Karpas-422 (cell line): ENCODE results near the gene NUTM2E. TPM values are rescaled to one million over a fixed set of nuclear protein-coding genes. Genes with fewer than 3 reads are reported as not detected.
"Not testable (repeated sequence)": the region's sequence is repeated elsewhere in the genome, so short reads cannot be mapped to it uniquely, and the experiment has no call there.

Experiments
- DNase-seq: peaks from one replicate; pipeline ENCODE4 v3.0.0-alpha.2; 2015
- H2AFZ ChIP-seq: fragments of 200-600 bp; sonication (generic); 2 replicates; pipeline ENCODE4 v1.6.1; 2014; ENCODE audit warnings: antibody characterized with exemption, low read length, mixed read lengths
- H3K27ac ChIP-seq: fragments of 200-600 bp; sonication (generic); 2 replicates; pipeline ENCODE4 v1.5.1; 2014; ENCODE audit warnings: mild to moderate bottlenecking, low read length, moderate library complexity
- H3K27me3 ChIP-seq: fragments of 200-600 bp; sonication (generic); 2 replicates; pipeline ENCODE4 v1.6.1; 2014; ENCODE audit warnings: low read length, mixed read lengths
- H3K36me3 ChIP-seq: fragments of 200-600 bp; sonication (generic); 2 replicates; pipeline ENCODE4 v1.6.1; 2014; ENCODE audit warnings: low read length, mixed read lengths; ENCODE audit not compliant: insufficient read depth
- H3K4me1 ChIP-seq: fragments of 200-600 bp; sonication (generic); 2 replicates; pipeline ENCODE4 v1.6.1; 2014; ENCODE audit warnings: mild to moderate bottlenecking, low read length, mixed read lengths
- H3K4me2 ChIP-seq: fragments of 200-600 bp; sonication (generic); 2 replicates; pipeline ENCODE4 v1.6.1; 2014; ENCODE audit warnings: low read length, low read depth, mild to moderate bottlenecking; ENCODE audit not compliant: poor library complexity, severe bottlenecking
- H3K4me3 ChIP-seq: fragments of 200-600 bp; sonication (generic); 2 replicates; pipeline ENCODE4 v1.5.1; 2014; ENCODE audit warnings: mild to moderate bottlenecking, antibody characterized with exemption, low read length, mixed read lengths
- H3K79me2 ChIP-seq: fragments of 200-600 bp; sonication (generic); 2 replicates; pipeline ENCODE4 v1.6.1; 2014; ENCODE audit warnings: mild to moderate bottlenecking, low read length, mixed read lengths
- H3K9ac ChIP-seq: fragments of 200-600 bp; sonication (generic); 2 replicates; pipeline ENCODE4 v1.6.0; 2014; ENCODE audit warnings: low read length
- H3K9me2 ChIP-seq: fragments of 200-600 bp; sonication (generic), shearing (Covaris generic); replicated peaks from 2 replicates; pipeline ENCODE4 v1.6.0; 2014; ENCODE audit warnings: mild to moderate bottlenecking, low read length, moderate library complexity; ENCODE audit not compliant: insufficient read depth
- H3K9me3 ChIP-seq: fragments of 300-700, 200-600 bp; sonication (generic); 2 replicates; pipeline ENCODE4 v1.6.1; 2014; ENCODE audit warnings: low read length, mixed read lengths
- H4K20me1 ChIP-seq: fragments of 200-600 bp; sonication (generic); 2 replicates; pipeline ENCODE4 v1.6.1; 2014; ENCODE audit warnings: mild to moderate bottlenecking, antibody characterized with exemption, low read length, low read depth; ENCODE audit not compliant: insufficient read depth
- total RNA-seq: library from RNA; depleted of rRNA; stranded (reverse); fragments of >200 nt; shearing (Covaris generic); gene quantifications from 2 replicates; pipeline ENCODE4 v1.2.3, GENCODE V29; 2014; ENCODE audit warnings: low replicate concordance; rRNA removed

The NUTM2E gene, protein sequence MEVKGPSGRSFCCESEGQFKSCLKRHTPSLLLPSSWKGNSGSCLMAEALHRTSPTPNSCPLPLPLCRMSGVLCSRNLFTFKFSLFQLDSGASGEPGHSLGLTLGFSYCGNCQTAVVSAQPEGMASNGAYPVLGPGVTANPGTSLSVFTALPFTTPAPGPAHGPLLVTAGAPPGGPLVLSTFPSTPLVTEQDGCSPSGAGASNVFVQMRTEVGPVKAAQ (N-terminal part only)
- 0.19 and 0.43 TPM in 2 replicates for total RNA-seq

DNA sequence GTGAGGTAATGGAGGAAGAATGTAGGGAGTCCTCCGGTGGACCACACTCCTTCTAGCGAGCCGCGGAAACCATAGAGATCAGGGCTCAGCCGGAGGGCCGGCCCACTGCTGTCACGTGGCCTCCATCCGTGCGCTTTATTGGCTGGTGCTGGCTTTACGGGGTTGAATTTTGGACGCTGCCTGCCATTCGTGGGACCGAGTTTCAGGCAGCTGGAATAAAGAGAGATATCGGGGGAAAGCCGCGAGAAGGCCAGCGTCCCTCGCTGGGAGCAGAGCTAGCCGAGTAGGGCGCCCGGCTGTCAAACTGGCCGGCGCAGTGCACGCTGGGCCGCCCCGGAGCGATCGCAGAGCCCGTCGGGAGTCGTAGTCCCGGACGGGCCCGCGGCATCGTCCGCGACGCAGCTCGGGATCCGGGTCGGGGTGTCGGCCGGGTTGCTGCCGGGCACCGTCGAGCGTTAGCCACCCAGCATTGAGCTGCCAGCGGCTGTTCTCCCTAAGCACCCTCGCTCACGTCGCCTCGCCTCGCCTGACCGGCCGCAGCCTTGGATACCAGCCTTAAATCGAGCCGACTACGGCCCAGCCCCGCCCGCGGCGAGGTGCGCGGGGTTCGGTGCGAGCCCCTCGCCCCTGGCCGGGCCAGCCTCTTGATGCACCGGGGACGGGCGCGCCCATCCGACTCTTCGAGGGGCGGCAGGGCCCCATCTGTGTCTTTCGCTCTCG lies at the start of gene NUTM2E:
NUTM2E (plus strand) TSS at position 244 of the 720 bp plus-strand sequence. CDS start 15,002 bp downstream, outside the sequence.
- Histone ChIP-seq H3K4me3 (peak within 1 kb of the TSS; percentile 61; the same call in 1 of the 2 replicates), H3K4me2 (peak within 1 kb of the TSS; percentile 45), H3K79me2 (peaks cover 26% of the 10 kb centered on the region), H3K9ac (peak within 1 kb of the TSS; percentile 72)
- not testable (repeated sequence) for H3K9me3 ChIP-seq, H4K20me1 ChIP-seq, H3K4me1 ChIP-seq, H3K27me3 ChIP-seq, H2AFZ ChIP-seq, H3K9me2 ChIP-seq, H3K27ac ChIP-seq, H3K36me3 ChIP-seq
- DNase-seq: peak; percentile 85

DNA sequence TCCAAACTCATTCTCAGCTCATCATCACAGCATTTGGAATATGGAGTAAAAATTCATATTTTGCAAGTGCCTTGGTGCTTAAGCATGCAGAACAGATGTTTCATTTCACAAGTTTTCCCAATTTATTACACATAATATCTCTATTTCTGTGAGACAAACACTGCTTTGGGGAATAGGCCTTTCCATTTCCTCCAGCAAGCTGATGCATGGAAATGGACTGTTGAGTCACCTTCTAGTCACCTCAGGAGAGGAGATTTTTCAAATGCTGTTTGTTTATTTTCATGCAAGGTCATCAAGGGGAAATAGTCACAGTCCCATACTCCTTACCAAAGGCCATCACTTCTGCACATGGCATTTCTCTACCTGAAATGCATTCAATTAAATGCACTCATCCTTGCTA lies 48.5 kb upstream of the NUTM2E start:
- H3K4me3 ChIP-seq, H3K9me2 ChIP-seq, H2AFZ ChIP-seq, H3K79me2 ChIP-seq, H3K27me3 ChIP-seq, H3K4me1 ChIP-seq, DNase-seq, H3K36me3 ChIP-seq, H4K20me1 ChIP-seq, H3K27ac ChIP-seq, H3K4me2 ChIP-seq, H3K9ac ChIP-seq, H3K9me3 ChIP-seq: not testable (repeated sequence)

DNA sequence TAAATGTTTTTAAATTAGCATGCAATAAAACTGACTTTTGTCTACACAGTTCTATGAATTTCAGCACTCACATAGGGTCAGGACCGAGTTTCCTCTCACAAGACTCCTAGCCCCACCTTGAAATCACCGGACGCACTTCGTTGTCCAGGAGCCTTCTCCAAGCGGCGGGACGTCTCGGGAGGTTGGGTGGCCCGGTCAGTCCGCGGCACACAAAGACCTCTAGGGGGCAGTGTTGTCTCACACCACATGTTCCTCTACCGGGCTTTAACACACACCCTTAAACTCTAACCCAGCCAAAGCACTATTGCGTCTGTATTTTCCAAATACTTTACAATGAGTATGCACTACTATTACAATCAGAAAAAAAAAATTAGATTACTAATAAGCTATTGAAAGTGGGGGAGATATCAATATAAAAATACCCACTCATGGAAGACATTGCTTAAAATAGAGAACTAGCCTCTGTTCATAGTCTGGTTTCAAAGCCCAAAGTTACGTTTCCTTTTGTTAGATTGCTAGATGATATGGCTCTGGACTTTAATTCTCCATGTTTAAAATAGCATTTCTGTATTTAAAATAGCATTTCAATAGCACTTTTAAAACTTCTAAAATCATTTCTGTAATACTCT lies 47.1 kb upstream of the NUTM2E start:
- H3K79me2 ChIP-seq, H3K9ac ChIP-seq, H4K20me1 ChIP-seq, H3K4me1 ChIP-seq, H2AFZ ChIP-seq, H3K36me3 ChIP-seq, H3K4me3 ChIP-seq, H3K27ac ChIP-seq, H3K9me2 ChIP-seq, H3K9me3 ChIP-seq, H3K27me3 ChIP-seq, H3K4me2 ChIP-seq: not testable (repeated sequence)
- DNase-seq: peak; percentile 82

- H3K9me2 ChIP-seq, DNase-seq, H3K36me3 ChIP-seq, H3K4me2 ChIP-seq, H3K27ac ChIP-seq, H3K9ac ChIP-seq, H2AFZ ChIP-seq, H3K27me3 ChIP-seq, H3K4me3 ChIP-seq, H3K4me1 ChIP-seq, H3K9me3 ChIP-seq, H3K79me2 ChIP-seq, H4K20me1 ChIP-seq: not testable (repeated sequence)
These were observed 46.5 kb upstream of the NUTM2E start for GRCh38 chr10:79779992-79780391.

- not testable (repeated sequence) for H2AFZ ChIP-seq, H3K36me3 ChIP-seq, H3K9ac ChIP-seq, H3K9me2 ChIP-seq, H3K27ac ChIP-seq, H4K20me1 ChIP-seq, H3K4me2 ChIP-seq, H3K79me2 ChIP-seq, H3K9me3 ChIP-seq, DNase-seq, H3K4me1 ChIP-seq, H3K27me3 ChIP-seq, H3K4me3 ChIP-seq
These were observed 45.0 kb upstream of the NUTM2E start for GRCh38 chr10:79781584-79781983.

GRCh38 chr10:79787455-79787952 lies 39.0 kb upstream of the NUTM2E start:
- H3K9me2 ChIP-seq, DNase-seq, H3K27ac ChIP-seq, H3K36me3 ChIP-seq, H3K9ac ChIP-seq, H3K9me3 ChIP-seq, H3K4me3 ChIP-seq, H3K27me3 ChIP-seq, H3K4me1 ChIP-seq, H3K79me2 ChIP-seq, H2AFZ ChIP-seq, H3K4me2 ChIP-seq, H4K20me1 ChIP-seq: not testable (repeated sequence)

GRCh38 chr10:79789351-79789750 lies 37.2 kb upstream of the NUTM2E start:
- H3K4me1 ChIP-seq, H3K27me3 ChIP-seq, H3K36me3 ChIP-seq, H4K20me1 ChIP-seq, H3K9me2 ChIP-seq, H3K27ac ChIP-seq, H3K4me2 ChIP-seq, H2AFZ ChIP-seq, H3K79me2 ChIP-seq, DNase-seq, H3K4me3 ChIP-seq, H3K9ac ChIP-seq, H3K9me3 ChIP-seq: not testable (repeated sequence)

GRCh38 chr10:79791906-79792517 lies 34.5 kb upstream of the NUTM2E start:
- not testable (repeated sequence) for H3K27ac ChIP-seq, H3K9me3 ChIP-seq, H3K27me3 ChIP-seq, H3K4me1 ChIP-seq, H3K4me3 ChIP-seq, H3K36me3 ChIP-seq, H3K79me2 ChIP-seq, DNase-seq, H3K9me2 ChIP-seq, H2AFZ ChIP-seq, H3K4me2 ChIP-seq, H3K9ac ChIP-seq, H4K20me1 ChIP-seq
